Neural cell (in vitro differentiated cells): ENCODE results near the gene RETREG1. TPM values are rescaled to one million over a fixed set of nuclear protein-coding genes. Genes with fewer than 3 reads are reported as not detected.

ENCODE experiments used
- H2AFZ ChIP-seq: fragments of 200-600, 300-800 bp; sonication (generic), shearing (Covaris generic); 2 replicates; pipeline ENCODE4 v1.6.0; 2014; ENCODE audit warnings: low read depth, mild to moderate bottlenecking, antibody characterized with exemption, low read length, moderate library complexity
- H3F3A ChIP-seq: fragments of 200-600 bp; shearing (Covaris generic); 2 replicates; pipeline ENCODE4 v1.6.1; 2016; ENCODE audit warnings: mild to moderate bottlenecking, moderate library complexity, mixed read lengths, antibody characterized with exemption, low read length; ENCODE audit not compliant: insufficient read depth, poor library complexity, severe bottlenecking
- H3K27ac ChIP-seq: fragments of 200-600, 300-800 bp; sonication (generic), shearing (Covaris generic); 2 replicates; pipeline ENCODE4 v1.5.1; 2014; ENCODE audit warnings: mild to moderate bottlenecking, low read length, moderate library complexity
- H3K27me3 ChIP-seq: fragments of 300-800, 200-600 bp; sonication (generic), shearing (Covaris generic); 2 replicates; pipeline ENCODE4 v1.6.0; 2014; ENCODE audit warnings: mild to moderate bottlenecking, low read depth, low read length, moderate library complexity; ENCODE audit not compliant: insufficient read depth
- H3K36me3 ChIP-seq: fragments of 300-800, 200-600 bp; sonication (generic), shearing (Covaris generic); 2 replicates; pipeline ENCODE4 v1.5.1; 2014; ENCODE audit warnings: mild to moderate bottlenecking, antibody characterized with exemption, low read length, moderate library complexity; ENCODE audit not compliant: insufficient read depth
- H3K4me2 ChIP-seq: fragments of 300-800, 200-600 bp; sonication (generic), shearing (Covaris generic); 2 replicates; pipeline ENCODE4 v1.6.0; 2014; ENCODE audit warnings: mild to moderate bottlenecking, low read length
- H3K4me3 ChIP-seq: fragments of 300-800, 200-600 bp; sonication (generic), shearing (Covaris generic); 2 replicates; pipeline ENCODE4 v1.5.1; 2014; ENCODE audit warnings: mild to moderate bottlenecking, low read length, moderate library complexity
- H3K79me2 ChIP-seq: fragments of 200-600 bp; shearing (Covaris generic); replicated peaks from 2 replicates; pipeline ENCODE4 v1.6.0; 2014; ENCODE audit warnings: mild to moderate bottlenecking, low read length, moderate library complexity; ENCODE audit not compliant: insufficient read depth
- H3K9ac ChIP-seq: fragments of 300-800, 200-600 bp; sonication (generic), shearing (Covaris generic); 2 replicates; pipeline ENCODE4 v1.6.1; 2016; ENCODE audit warnings: mild to moderate bottlenecking, low read length, mixed read lengths
- H3K9me2 ChIP-seq: fragments of 200-600 bp; shearing (Covaris generic); 2 replicates; pipeline ENCODE4 v1.6.1; 2016; ENCODE audit warnings: mild to moderate bottlenecking, low read length, mixed read lengths; ENCODE audit not compliant: insufficient read depth
- H3K9me3 ChIP-seq: fragments of 200-600, 300-800 bp; sonication (generic), shearing (Covaris generic); 2 replicates; pipeline ENCODE4 v1.6.1; 2016; ENCODE audit warnings: mild to moderate bottlenecking, mixed run types, low read length, moderate library complexity, mixed read lengths
- H4K20me1 ChIP-seq: fragments of 200-600 bp; shearing (Covaris generic); 2 replicates; pipeline ENCODE4 v1.6.1; 2016; ENCODE audit warnings: mild to moderate bottlenecking, mixed run types; ENCODE audit not compliant: insufficient read depth
- CTCF ChIP-seq: fragments of 450-650 bp; IDR thresholded peaks from 2 replicates; pipeline ENCODE4 v1.5.1; 2014; ENCODE audit warnings: antibody characterized with exemption, mild to moderate bottlenecking, moderate library complexity; ENCODE audit not compliant: poor library complexity, severe bottlenecking
- EP300 ChIP-seq: fragments of 450-650 bp; conservative IDR thresholded peaks from 2 replicates; pipeline ENCODE4 v1.6.1; 2014; ENCODE audit warnings: antibody characterized with exemption, mild to moderate bottlenecking, moderate library complexity; ENCODE audit not compliant: poor library complexity, severe bottlenecking
- MXI1 ChIP-seq: fragments of 450-650 bp; conservative IDR thresholded peaks from 2 replicates; pipeline ENCODE4 v1.6.1; 2014; ENCODE audit warnings: antibody characterized with exemption, mild to moderate bottlenecking; ENCODE audit not compliant: poor library complexity, severe bottlenecking
- POLR2AphosphoS5 ChIP-seq: IDR thresholded peaks from 2 replicates; pipeline ENCODE4 v1.6.1; 2012
- RAD21 ChIP-seq: fragments of 450-650 bp; conservative IDR thresholded peaks from 2 replicates; pipeline ENCODE4 v1.6.1; 2014; ENCODE audit warnings: antibody characterized with exemption, mild to moderate bottlenecking, moderate library complexity
- REST ChIP-seq: IDR thresholded peaks from 2 replicates; pipeline ENCODE4 v1.6.1; 2012; ENCODE audit warnings: borderline replicate concordance
- SMC3 ChIP-seq: fragments of 450-650 bp; conservative IDR thresholded peaks from 2 replicates; pipeline ENCODE4 v1.6.1; 2014; ENCODE audit warnings: antibody characterized with exemption, mild to moderate bottlenecking, moderate library complexity; ENCODE audit not compliant: poor library complexity
- TAF1 ChIP-seq: IDR thresholded peaks from 2 replicates; pipeline ENCODE4 v1.6.1; 2012; ENCODE audit warnings: low read depth
- polyA plus RNA-seq: library from polyadenylated mRNA; depleted of rRNA; stranded (reverse); fragments of >200 nt; gene quantifications from 2 replicates; pipeline ENCODE4 v1.2.3, GENCODE V29; 2014

Gene RETREG1
- polyA plus RNA-seq, 1 donor from 2014 or later, result 25.4 TPM

DNA sequence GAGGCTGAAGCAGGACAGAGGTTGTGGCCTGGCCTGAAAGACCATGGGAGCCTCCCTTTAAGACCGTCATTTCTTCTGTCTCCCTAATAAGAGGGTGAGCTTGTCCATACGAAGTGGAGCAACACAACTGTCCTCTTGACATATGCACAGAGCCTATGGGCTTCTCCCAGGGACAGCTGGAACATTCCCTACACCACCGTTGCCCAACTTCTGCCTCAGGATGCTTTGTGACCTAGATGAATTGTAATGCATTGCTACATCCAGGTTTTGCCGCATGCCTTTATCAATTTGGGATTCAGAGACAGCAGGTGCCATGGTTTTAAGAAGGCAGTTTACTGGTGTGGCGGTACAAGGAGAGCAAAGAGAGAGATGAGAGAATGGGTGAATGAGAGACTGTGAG, 116.8 kb downstream of the RETREG1 start:
- H3K4me2 ChIP-seq, result no peak overlapping the region
- no peak overlapping the region for H3K9ac ChIP-seq
- no peak overlapping the region for H3K4me3 ChIP-seq
- no peaks in the 10 kb centered on the region for H3K36me3 ChIP-seq
- H3K9me2 ChIP-seq, result no peaks in the 10 kb centered on the region
- no peaks in the 10 kb centered on the region for H3K9me3 ChIP-seq
- H3K79me2 ChIP-seq, result no peaks in the 10 kb centered on the region
- H4K20me1 ChIP-seq, result no peaks in the 10 kb centered on the region
- no peak overlapping the region for H3K27ac ChIP-seq
- no peaks in the 10 kb centered on the region for H3F3A ChIP-seq
- H3K27me3 ChIP-seq, result no peaks in the 10 kb centered on the region
- no peak overlapping the region for H2AFZ ChIP-seq
- TF ChIP-seq POLR2AphosphoS5 (no peak), RAD21 (no peak), REST (no peak), TAF1 (no peak), CTCF (no peak), EP300 (no peak)

- Histone ChIP-seq H3K9me2 (no peaks in the 10 kb centered on the region), H2AFZ (no peak overlapping the region), H4K20me1 (no peaks in the 10 kb centered on the region), H3K27me3 (no peaks in the 10 kb centered on the region), H3K27ac (no peak overlapping the region), H3K4me3 (no peak overlapping the region), H3K9me3 (no peaks in the 10 kb centered on the region), H3K79me2 (no peaks in the 10 kb centered on the region), H3K4me2 (no peak overlapping the region), H3K9ac (no peak overlapping the region), H3K36me3 (no peaks in the 10 kb centered on the region), H3F3A (no peaks in the 10 kb centered on the region)
- TF ChIP-seq REST, result no peak
- no peak for TF ChIP-seq SMC3
- no peak for TF ChIP-seq CTCF
- no peak for TF ChIP-seq MXI1
- TF ChIP-seq POLR2AphosphoS5, result no peak
- TF ChIP-seq RAD21, result no peak
- no peak for TF ChIP-seq EP300
- TF ChIP-seq TAF1, result no peak
Observed at GRCh38 chr5:16497546-16497945, 119.3 kb downstream of the RETREG1 start.
